HepG2 (cell line): ENCODE measurements around the gene SLTM.

Experiments used
- CTCF ChIP-seq: sonication (generic); formaldehyde crosslinking; IDR thresholded peaks from 2 replicates; pipeline ENCODE4 v1.5.0; 2020; ENCODE audit warnings: mild to moderate bottlenecking, missing genetic modification reagents, moderate library complexity
- FIP1L1 ChIP-seq: fragments of 200-400 bp; formaldehyde crosslinking; IDR thresholded peaks from 2 replicates; pipeline ENCODE4 v1.6.1; 2018; ENCODE audit warnings: low read depth, mild to moderate bottlenecking, low read length, moderate library complexity, borderline replicate concordance; ENCODE audit not compliant: insufficient read depth
- FOXO4 ChIP-seq: sonication (generic); formaldehyde crosslinking; conservative IDR thresholded peaks from 2 replicates; pipeline ENCODE4 v1.8.1; 2023; ENCODE audit warnings: missing genetic modification reagents
- GABPA ChIP-seq, 2 experiments: IDR thresholded peaks; 2 replicates each; pipeline ENCODE4 v1.6.1; 2011 to 2016; ENCODE audit warnings: low read depth in 2 of 2, low read length in 1 of 2, missing biosample characterization in 1 of 2, missing genetic modification characterization in 1 of 2
- HIC2 ChIP-seq: sonication (generic); formaldehyde crosslinking; IDR thresholded peaks from 2 replicates; pipeline ENCODE4 v1.9.0; 2022; ENCODE audit warnings: low read depth, missing genetic modification reagents
- MAZ ChIP-seq, 2 experiments: sonication (generic) in 1 of 2; formaldehyde crosslinking in 1 of 2; IDR thresholded peaks; 2 replicates each; pipeline versions ENCODE4 v1.5.0 to v1.6.1; 2012 to 2020; ENCODE audit warnings: low read depth in 2 of 2, mild to moderate bottlenecking in 2 of 2, borderline replicate concordance in 1 of 2, improper control_type of control experiment in 1 of 2, low read length in 1 of 2, missing genetic modification reagents in 1 of 2, moderate library complexity in 1 of 2
- MYC ChIP-seq: sonication (generic); formaldehyde crosslinking; IDR thresholded peaks from 2 replicates; pipeline ENCODE4 v1.9.0; 2021; ENCODE audit warnings: missing genetic modification reagents, borderline replicate concordance
- NCOA2 ChIP-seq: sonication (generic); formaldehyde crosslinking; IDR thresholded peaks from 2 replicates; pipeline ENCODE4 v1.8.0; 2022; ENCODE audit warnings: inconsistent platforms
- NR2F2 ChIP-seq: IDR thresholded peaks from 2 replicates; pipeline ENCODE4 v1.6.1; 2012; ENCODE audit warnings: low read depth, inconsistent platforms, borderline replicate concordance
- POLR2A ChIP-seq, 2 experiments: IDR thresholded peaks; 2 replicates each; pipeline ENCODE4 v1.6.1; 2011; ENCODE audit warnings: low read depth in 2 of 2, low read length in 2 of 2, mild to moderate bottlenecking in 1 of 2, moderate library complexity in 1 of 2; ENCODE audit not compliant: insufficient read depth in 1 of 2
- POLR2AphosphoS5 ChIP-seq: IDR thresholded peaks from 2 replicates; pipeline ENCODE4 v1.6.1; 2012; ENCODE audit warnings: low read depth, low read length
- SRF ChIP-seq: IDR thresholded peaks from 2 replicates; pipeline ENCODE4 v1.6.1; 2011; ENCODE audit warnings: mild to moderate bottlenecking, low read depth, low read length, moderate library complexity
- ZBTB33 ChIP-seq: sonication (generic); formaldehyde crosslinking; IDR thresholded peaks from 2 replicates; pipeline ENCODE4 v1.4.0; 2020; ENCODE audit warnings: missing genetic modification reagents
- ZNF687 ChIP-seq: sonication (generic); formaldehyde crosslinking; IDR thresholded peaks from 2 replicates; pipeline ENCODE4 v1.5.1; 2020; ENCODE audit warnings: mild to moderate bottlenecking, missing genetic modification reagents, moderate library complexity

- TF ChIP-seq MYC (CRISPR knock-in tag) (no peak), POLR2A (IDR thresholded peaks at IDR 0.05; ENCODE audit: insufficient read depth in 1 of 2, low read depth in 2 of 2, low read length in 2 of 2) (no peak), MAZ (IDR thresholded peaks at IDR 0.05; ENCODE audit: borderline replicate concordance, low read depth, low read length) (no peak), MAZ (CRISPR knock-in tag; IDR thresholded peaks at IDR 0.05; ENCODE audit: low read depth) (no peak), GABPA (IDR thresholded peaks at IDR 0.05; ENCODE audit: low read depth, low read length) (no peak), GABPA (CRISPR knock-in tag; IDR thresholded peaks at IDR 0.05; ENCODE audit: low read depth) (no peak), SRF (no peak), HIC2 (CRISPR knock-in tag) (no peak), NCOA2 (CRISPR knock-in tag) (no peak), NR2F2 (no peak), POLR2AphosphoS5 (no peak), FOXO4 (CRISPR knock-in tag) (no peak), ZBTB33 (no peak), CTCF (CRISPR knock-in tag) (no peak), FIP1L1 (no peak), ZNF687 (CRISPR knock-in tag) (no peak)
Observed at GRCh38 chr15:58830556-58830955, 102.9 kb downstream of the SLTM start.
